Bronchial epithelial cell (primary cell): Measurements from ENCODE around the gene LOXHD1. TPM values are rescaled to one million over a fixed set of nuclear protein-coding genes. Genes with fewer than 3 reads are reported as not detected.

Source experiments
- DNase-seq: peaks from one replicate; pipeline ENCODE4 v3.0.0-alpha.2; 2010; ENCODE audit warnings: low read depth
- FAIRE-seq: peaks from 2 replicates; lab custom pipeline; 2011; peaks lifted over from hg19 to GRCh38; lab: Jason Lieb, UNC
- H3K27me3 ChIP-seq: 2 replicates; pipeline ENCODE4 v1.5.1; 2011; ENCODE audit warnings: low read length; ENCODE audit not compliant: control insufficient read depth, insufficient read depth
- H3K36me3 ChIP-seq: 2 replicates; pipeline ENCODE4 v1.5.1; 2011; ENCODE audit warnings: low read length; ENCODE audit not compliant: control insufficient read depth, insufficient read depth
- H3K4me3 ChIP-seq: 2 replicates; pipeline ENCODE4 v1.5.1; 2011; ENCODE audit warnings: mild to moderate bottlenecking, low read depth, low read length, control low read depth
- CTCF ChIP-seq: IDR thresholded peaks from 2 replicates; pipeline ENCODE4 v1.5.1; 2011; ENCODE audit warnings: mild to moderate bottlenecking, moderate library complexity, low read length, control low read depth, inconsistent platforms; ENCODE audit not compliant: insufficient read depth, severe bottlenecking
- total RNA-seq: library from RNA; depleted of rRNA; stranded (reverse); fragments of >200 nt; gene quantifications from 2 replicates; pipeline ENCODE4 v1.2.1, GENCODE V29; 2014

The LOXHD1 gene
- total RNA-seq, 1 donor from 2014 or later, result not detected

GRCh38 chr18:46678041-46678440, 21.0 kb upstream of the LOXHD1 start:
- TF ChIP-seq CTCF, result no peak
- H3K27me3 ChIP-seq, result no peaks in the 10 kb centered on the region
- H3K4me3 ChIP-seq, result no peak overlapping the region
- no peaks in the 10 kb centered on the region for H3K36me3 ChIP-seq
- peak; percentile 80 for FAIRE-seq
- no peak for DNase-seq

DNA sequence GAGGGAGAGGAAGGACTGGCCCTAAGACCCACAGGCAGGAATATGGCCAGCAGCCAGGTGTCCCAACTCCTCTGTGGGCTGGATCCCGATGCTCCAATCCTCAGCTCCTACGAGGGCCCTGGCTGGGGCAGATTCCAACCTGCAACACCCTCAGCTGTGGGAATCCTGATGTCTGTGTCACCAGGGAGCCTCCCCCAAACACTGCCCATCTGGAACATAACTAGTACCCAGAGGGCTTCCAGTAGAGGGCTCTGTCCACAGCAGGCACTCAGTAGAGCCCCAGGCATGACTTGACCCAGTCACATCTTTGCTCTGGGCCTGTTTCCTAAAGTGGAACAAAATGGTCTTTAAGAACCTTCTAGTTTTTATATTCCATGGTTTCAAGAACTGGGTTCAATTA, 20.6 kb upstream of the LOXHD1 start:
- DNase-seq, result peak; percentile 35
- no peak for FAIRE-seq
- no peak overlapping the region for H3K4me3 ChIP-seq
- no peak for TF ChIP-seq CTCF
- H3K36me3 ChIP-seq, result no peaks in the 10 kb centered on the region
- no peaks in the 10 kb centered on the region for H3K27me3 ChIP-seq

- H3K4me3 ChIP-seq, result no peak overlapping the region
- FAIRE-seq (no peak), DNase-seq (no peak)
- H3K27me3 ChIP-seq, result no peaks in the 10 kb centered on the region
- H3K36me3 ChIP-seq, result no peaks in the 10 kb centered on the region
- TF ChIP-seq CTCF, result no peak
Observed at GRCh38 chr18:46676182-46676835, 19.3 kb upstream of the LOXHD1 start.

DNA sequence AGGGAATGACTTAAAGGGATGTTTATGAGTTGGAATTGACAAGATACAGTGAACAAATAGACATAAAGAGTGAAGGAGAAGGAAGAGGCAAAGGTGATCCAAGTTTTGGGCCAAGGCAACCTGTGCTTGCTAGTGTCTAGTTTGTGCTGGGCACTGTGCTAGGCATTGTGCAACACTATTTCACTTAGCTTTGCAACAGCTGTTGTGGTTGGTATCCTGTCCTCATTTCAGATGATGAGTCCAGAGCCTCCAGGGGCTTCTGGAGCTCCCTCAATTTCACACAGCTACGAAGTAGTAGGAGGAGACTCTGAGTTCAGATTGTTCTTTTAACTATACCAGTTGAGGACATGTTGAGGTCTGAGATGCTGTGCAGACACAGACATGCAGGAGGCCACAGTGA, 18.1 kb upstream of the LOXHD1 start:
- H3K36me3 ChIP-seq, result no peaks in the 10 kb centered on the region
- no peak for DNase-seq
- H3K4me3 ChIP-seq, result no peak overlapping the region
- FAIRE-seq, result no peak
- TF ChIP-seq CTCF, result no peak
- H3K27me3 ChIP-seq, result no peaks in the 10 kb centered on the region

- no peak overlapping the region for H3K4me3 ChIP-seq
- H3K27me3 ChIP-seq, result peaks cover under 1% of the 10 kb centered on the region
- DNase-seq, result no peak
- no peaks in the 10 kb centered on the region for H3K36me3 ChIP-seq
- TF ChIP-seq CTCF, result no peak
- no peak for FAIRE-seq
Observed at GRCh38 chr18:46672062-46672970, 15.3 kb upstream of the LOXHD1 start.
